NCI-H2081 treated with DMSO at 0.1 percent for 48 hours (cell line): ENCODE results near the gene ISOC1.

Source experiments
- DNase-seq: peaks from one replicate; lab custom pipeline; 2025; lab: John Stamatoyannopoulos, UW

The ISOC1 gene

GRCh38 chr5:129094924-129095899, 663 bp downstream of the ISOC1 start:
- DNase-seq = no peak

GRCh38 chr5:129096382-129096991, 1.9 kb downstream of the ISOC1 start:
- DNase-seq = no peak

GRCh38 chr5:129097498-129098296, 3.1 kb downstream of the ISOC1 start:
- no peak for DNase-seq

GRCh38 chr5:129098488-129099183, 4.1 kb downstream of the ISOC1 start:
- DNase-seq = no peak

GRCh38 chr5:129099184-129099569, 4.6 kb downstream of the ISOC1 start:
- no peak for DNase-seq

GRCh38 chr5:129101794-129102193, 7.2 kb downstream of the ISOC1 start:
- DNase-seq = no peak

- no peak for DNase-seq
Observed at GRCh38 chr5:129103397-129103796, 8.8 kb downstream of the ISOC1 start.

- no peak for DNase-seq
Observed at GRCh38 chr5:129104915-129105455, 10.4 kb downstream of the ISOC1 start.

GRCh38 chr5:129107637-129108036, 13.1 kb downstream of the ISOC1 start:
- DNase-seq = no peak

GRCh38 chr5:129110742-129111141, 16.2 kb downstream of the ISOC1 start:
- no peak for DNase-seq

GRCh38 chr5:129111351-129111750, 16.8 kb downstream of the ISOC1 start:
- DNase-seq = no peak

GRCh38 chr5:129112295-129112694, 17.7 kb downstream of the ISOC1 start:
- no peak for DNase-seq

- DNase-seq = no peak
Observed at GRCh38 chr5:129113867-129114266, 19.3 kb downstream of the ISOC1 start.

- no peak for DNase-seq
Observed at GRCh38 chr5:129114539-129115193, 20.1 kb downstream of the ISOC1 start.

- no peak for DNase-seq
Observed at GRCh38 chr5:129115680-129116079, 21.1 kb downstream of the ISOC1 start.

GRCh38 chr5:129116797-129117196, 22.2 kb downstream of the ISOC1 start:
- DNase-seq = no peak

- DNase-seq = no peak
Observed at GRCh38 chr5:129118405-129118804, 23.9 kb downstream of the ISOC1 start.

GRCh38 chr5:129118826-129119225, 24.3 kb downstream of the ISOC1 start:
- DNase-seq = no peak

GRCh38 chr5:129120158-129120581, 25.6 kb downstream of the ISOC1 start:
- DNase-seq = no peak

- no peak for DNase-seq
Observed at GRCh38 chr5:129122560-129122959, 28.0 kb downstream of the ISOC1 start.

- no peak for DNase-seq
Observed at GRCh38 chr5:129124608-129125007, 30.1 kb downstream of the ISOC1 start.
